Kidney glomerular epithelial cell (primary cell): Measurements from ENCODE around the gene PTPDC1.

Experiments
- DNase-seq: peaks from one replicate; lab custom pipeline; 2025; lab: John Stamatoyannopoulos, UW

PTPDC1 gene, protein sequence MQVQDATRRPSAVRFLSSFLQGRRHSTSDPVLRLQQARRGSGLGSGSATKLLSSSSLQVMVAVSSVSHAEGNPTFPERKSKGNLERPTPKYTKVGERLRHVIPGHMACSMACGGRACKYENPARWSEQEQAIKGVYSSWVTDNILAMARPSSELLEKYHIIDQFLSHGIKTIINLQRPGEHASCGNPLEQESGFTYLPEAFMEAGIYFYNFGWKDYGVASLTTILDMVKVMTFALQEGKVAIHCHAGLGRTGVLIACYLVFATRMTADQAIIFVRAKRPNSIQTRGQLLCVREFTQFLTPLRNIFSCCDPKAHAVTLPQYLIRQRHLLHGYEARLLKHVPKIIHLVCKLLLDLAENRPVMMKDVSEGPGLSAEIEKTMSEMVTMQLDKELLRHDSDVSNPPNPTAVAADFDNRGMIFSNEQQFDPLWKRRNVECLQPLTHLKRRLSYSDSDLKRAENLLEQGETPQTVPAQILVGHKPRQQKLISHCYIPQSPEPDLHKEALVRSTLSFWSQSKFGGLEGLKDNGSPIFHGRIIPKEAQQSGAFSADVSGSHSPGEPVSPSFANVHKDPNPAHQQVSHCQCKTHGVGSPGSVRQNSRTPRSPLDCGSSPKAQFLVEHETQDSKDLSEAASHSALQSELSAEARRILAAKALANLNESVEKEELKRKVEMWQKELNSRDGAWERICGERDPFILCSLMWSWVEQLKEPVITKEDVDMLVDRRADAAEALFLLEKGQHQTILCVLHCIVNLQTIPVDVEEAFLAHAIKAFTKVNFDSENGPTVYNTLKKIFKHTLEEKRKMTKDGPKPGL

DNA sequence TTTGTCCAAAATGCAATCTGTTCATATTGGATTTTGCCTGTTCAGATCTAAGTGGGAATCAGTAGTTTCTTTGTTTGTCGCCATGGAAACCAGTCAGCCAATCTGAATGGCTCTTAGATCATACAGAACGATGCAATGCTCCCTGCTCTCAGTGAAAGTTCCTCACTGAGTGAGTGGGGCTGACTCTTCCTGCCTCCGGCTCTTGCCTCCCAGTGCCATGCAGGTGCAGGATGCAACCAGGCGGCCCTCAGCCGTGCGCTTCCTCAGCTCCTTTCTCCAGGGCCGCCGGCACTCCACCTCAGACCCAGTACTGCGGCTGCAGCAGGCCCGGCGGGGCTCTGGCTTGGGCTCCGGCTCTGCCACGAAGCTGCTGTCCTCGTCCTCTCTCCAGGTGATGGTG lies at the start of gene PTPDC1:
TSS of gene PTPDC1 (plus strand) at position 151 of the 400 bp plus-strand sequence. CDS start at position 218, 67 bp downstream.
- DNase-seq = peak; percentile 58

DNA sequence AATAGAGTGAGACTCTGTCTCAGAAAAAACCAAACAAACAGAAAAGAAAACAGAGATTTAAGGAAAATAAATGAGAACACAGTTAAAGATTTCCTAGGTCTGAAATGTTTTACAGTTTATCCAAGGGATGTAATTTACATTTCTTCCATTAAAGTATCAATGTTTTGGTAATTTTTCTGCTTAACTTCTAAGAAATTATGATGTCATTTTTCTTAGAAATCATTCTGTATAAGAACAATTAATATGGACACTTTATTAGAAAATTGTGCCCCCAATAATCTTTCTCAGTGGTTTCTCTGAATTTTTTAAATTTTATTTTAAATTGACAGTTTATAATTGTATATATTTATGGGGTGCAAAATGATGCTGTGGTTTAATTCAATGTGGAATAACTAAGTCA lies 49.8 kb upstream of the PTPDC1 start:
- DNase-seq = no peak

DNA sequence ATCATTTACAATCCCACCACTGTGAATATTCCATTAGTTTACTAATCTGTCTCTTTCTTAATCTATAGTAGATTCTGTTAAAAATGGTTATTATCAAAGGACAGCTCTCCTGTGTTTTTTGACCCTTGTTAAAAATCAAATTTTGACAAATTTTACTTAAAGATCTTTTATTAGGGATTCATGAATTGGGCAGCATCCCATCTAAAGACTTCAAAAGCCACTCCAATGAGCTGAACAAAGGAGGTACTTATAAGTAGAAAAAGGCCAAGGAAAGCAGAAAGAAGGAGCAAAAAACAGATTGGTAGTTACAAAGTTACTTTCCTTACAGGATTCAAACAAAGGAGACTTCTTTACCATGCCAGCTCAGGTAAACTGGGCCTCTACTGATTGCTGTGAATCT lies 44.5 kb upstream of the PTPDC1 start:
- no peak for DNase-seq

- DNase-seq = peak; percentile 41
These were observed 41.5 kb upstream of the PTPDC1 start for GRCh38 chr9:94042516-94043360.

DNA sequence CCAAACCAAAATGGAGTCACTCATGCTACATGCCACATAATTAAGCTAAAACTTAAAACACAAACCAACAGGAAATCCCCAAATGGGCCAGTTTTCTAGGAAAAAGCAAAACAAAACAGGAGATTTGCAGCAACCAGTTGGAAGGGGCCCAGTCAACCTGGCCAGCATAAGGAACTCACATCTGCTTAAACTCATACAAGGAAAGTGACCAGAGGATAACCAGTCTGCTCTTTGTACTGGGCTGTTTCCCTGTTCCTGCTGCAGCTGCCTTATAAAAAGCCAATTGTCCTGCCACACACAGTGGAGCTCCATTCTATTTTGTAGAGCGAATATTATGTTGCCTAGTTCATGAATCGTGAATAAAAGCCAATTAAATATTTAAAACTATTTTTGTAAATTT lies 29.5 kb upstream of the PTPDC1 start:
- DNase-seq = no peak

GRCh38 chr9:94056442-94056974 lies 27.8 kb upstream of the PTPDC1 start:
- DNase-seq = peak; percentile 40

- no peak for DNase-seq
These were observed 26.3 kb upstream of the PTPDC1 start for GRCh38 chr9:94057918-94058317.

- DNase-seq = no peak
These were observed 22.4 kb upstream of the PTPDC1 start for GRCh38 chr9:94061864-94062263.

DNA sequence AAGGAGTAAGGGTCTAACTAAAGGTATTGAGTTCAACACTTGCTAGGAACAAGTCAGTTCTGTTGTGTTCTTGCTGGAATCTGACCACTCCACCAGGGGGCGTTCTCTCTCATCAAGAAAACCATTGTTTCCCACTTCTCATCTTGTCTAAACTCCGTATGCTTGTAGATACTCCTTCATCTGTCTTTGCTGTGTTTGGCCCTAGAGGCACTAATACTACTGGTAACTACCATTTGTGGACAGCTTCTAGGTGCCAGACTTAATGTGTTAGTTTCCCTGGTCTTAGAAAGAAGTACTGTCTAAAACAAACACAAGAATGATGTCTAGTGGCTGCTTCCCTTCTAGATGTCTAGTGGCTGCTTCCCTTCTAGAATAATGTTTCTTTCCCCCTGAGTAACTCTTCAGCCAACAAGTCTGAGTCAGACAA lies 18.7 kb upstream of the PTPDC1 start:
- peak; percentile 80 for DNase-seq

GRCh38 chr9:94068257-94068656 lies 16.0 kb upstream of the PTPDC1 start:
- DNase-seq = no peak

- DNase-seq = no peak
These were observed 7.7 kb upstream of the PTPDC1 start for GRCh38 chr9:94076557-94076956.

GRCh38 chr9:94078086-94078485 lies 6.2 kb upstream of the PTPDC1 start:
- DNase-seq = no peak

DNA sequence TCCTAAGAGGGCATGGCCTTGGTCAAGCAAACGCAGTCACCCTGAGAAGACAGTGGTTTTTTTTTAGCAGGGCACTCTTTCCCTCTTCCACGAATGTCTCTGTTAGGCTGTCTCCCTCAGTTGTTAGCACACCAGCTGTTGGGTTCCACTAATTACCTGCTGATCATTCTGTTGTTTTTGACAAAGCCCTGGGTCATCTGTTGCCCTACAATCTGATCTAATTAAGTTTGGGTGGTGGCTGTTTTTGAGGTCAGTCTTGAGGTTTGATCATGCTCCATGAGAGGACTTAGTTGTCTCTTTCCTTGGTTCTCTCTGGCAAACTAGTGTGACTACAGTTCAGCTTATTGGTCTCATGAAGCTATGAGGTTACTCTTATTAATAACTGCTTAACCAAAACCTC lies 5.0 kb upstream of the PTPDC1 start:
- DNase-seq = no peak

GRCh38 chr9:94080249-94080648 lies 4.0 kb upstream of the PTPDC1 start:
- no peak for DNase-seq

DNA sequence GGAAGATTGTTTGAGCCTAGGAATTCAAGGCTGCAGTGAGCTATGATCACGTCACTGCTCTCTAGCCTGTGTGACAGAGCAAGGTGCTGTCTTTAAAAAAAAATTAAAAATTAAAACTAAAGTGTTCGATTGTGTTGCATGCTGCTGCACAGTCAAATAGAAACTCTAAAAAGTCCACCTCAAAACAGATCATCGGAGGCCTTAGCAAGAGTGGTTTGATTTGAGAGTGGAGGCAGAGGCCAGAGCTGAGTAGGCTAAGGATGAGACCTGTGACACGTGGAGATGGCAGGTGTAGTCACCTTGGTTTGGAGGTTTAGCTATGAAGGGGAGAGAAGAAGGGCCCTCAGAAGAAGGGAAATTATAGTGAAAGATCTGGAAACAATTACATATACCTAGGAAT lies 2.8 kb upstream of the PTPDC1 start:
- no peak for DNase-seq

DNA sequence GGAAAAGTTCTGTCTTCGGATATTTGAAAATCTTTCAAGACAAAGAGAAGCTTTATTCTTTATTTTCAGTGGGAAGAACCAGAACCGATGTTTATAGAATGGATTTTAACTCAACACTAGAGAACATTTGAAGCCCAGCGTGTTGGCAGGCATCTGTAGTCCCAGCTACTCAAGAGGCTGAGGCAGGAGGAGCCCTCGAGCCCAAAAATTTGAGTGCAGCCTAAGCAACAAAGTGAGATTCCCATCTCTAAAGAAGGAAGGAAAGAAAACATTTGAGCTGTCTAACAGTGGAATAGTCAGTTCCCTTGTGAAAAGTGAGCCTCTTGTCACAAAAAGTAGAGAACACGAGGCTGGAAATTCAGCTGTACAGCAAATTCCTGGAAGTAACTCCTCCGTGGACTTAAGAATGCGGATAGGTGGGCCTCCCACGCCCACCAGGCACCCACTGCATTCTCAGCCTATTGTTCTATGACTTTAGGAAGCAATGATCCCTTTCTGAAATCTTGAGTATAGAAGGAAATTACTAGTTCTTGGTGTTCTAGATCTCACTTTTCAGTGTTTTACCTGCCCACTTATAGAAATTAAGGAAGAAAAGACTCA lies 2.3 kb upstream of the PTPDC1 start:
- peak; percentile 52 for DNase-seq

- no peak for DNase-seq
These were observed 1.7 kb upstream of the PTPDC1 start for GRCh38 chr9:94082553-94082952.

- DNase-seq = no peak
These were observed 1.3 kb upstream of the PTPDC1 start for GRCh38 chr9:94082956-94083355.

DNA sequence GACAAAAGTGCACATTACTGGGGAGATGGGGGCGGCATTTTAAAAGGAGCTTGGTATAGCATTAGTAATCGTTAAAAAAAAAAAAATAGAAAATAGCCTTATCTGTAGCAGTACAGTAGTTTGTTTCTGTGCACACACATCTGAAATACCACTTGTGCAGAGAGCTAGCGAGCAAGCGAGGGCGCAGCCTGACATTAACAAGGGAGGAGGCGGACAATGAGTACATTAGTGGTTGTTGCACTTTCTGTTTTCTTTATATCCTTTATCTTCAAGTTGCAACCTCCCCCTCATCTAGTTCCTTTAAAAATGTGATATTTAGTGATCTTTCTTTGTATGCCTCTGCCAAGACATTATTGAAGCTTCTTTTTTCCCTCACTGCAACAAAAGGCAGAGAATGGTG lies 880 bp upstream of the PTPDC1 start:
- peak; percentile 16 for DNase-seq

DNA sequence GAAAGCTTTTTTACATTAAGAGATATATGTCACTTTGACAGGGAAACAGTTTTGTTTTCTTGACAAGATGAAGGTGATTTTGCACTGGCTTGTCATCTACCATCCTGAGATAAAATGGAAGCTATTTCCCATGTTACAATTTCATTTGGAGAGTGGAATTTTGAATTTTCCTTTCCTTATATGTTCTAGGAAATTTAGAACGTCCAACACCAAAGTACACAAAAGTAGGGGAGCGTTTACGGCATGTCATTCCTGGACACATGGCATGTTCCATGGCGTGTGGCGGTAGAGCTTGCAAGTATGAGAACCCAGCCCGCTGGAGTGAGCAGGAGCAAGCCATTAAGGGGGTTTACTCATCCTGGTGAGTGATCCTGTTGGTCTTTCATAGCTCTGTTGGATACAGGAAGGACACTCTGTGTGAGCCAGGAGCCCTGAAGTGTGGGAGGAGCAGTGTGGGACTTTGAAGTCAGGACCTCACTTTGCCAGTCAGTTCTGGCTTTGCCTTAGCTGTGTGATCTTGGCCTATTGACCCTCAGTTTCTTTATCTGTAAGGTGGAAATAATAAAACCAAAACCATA lies 887 bp downstream of the PTPDC1 start:
- peak; percentile 32 for DNase-seq
